Psoas muscle (tissue), 8 donors: ENCODE data around the gene TRIM71. TPM values are rescaled to one million over a fixed set of nuclear protein-coding genes. Genes with fewer than 3 reads are reported as not detected.

Source experiments
- ATAC-seq, 4 donors: fragments of 200-7000 bp; cut with Tn5 transposase; one replicate each; pipeline ENCODE4 v1.9.1; 2020; ENCODE audit warnings: moderate library complexity in 3 of 4, mild to moderate bottlenecking in 2 of 4
- DNase-seq, 2 donors: peaks; one replicate each; pipeline ENCODE4 v3.0.0-alpha.2; 2020
- H3K27ac ChIP-seq: fragments of 200-600 bp; one replicate; pipeline ENCODE4 v1.8.0; 2022
- H3K27me3 ChIP-seq, 3 donors: fragments of 200-600 bp in 1 of 3; one replicate each; pipeline versions ENCODE4 v1.6.1 to v1.8.0; 2013 to 2022; ENCODE audit warnings: low read length in 2 of 3, mild to moderate bottlenecking in 2 of 3, moderate library complexity in 1 of 3; ENCODE audit not compliant: insufficient read depth in 3 of 3
- H3K36me3 ChIP-seq, 2 donors: fragments of 200-600 bp in 1 of 2; one replicate each; pipeline versions ENCODE4 v1.6.1 to v1.8.0; 2013 to 2022; ENCODE audit warnings: low read depth in 1 of 2, mild to moderate bottlenecking in 1 of 2, moderate library complexity in 1 of 2; ENCODE audit not compliant: insufficient read depth in 1 of 2
- H3K4me1 ChIP-seq: fragments of 200-600 bp; one replicate; pipeline ENCODE4 v1.8.0; 2022
- H3K4me3 ChIP-seq: fragments of 200-600 bp; one replicate; pipeline ENCODE4 v1.8.0; 2022; ENCODE audit warnings: mild to moderate bottlenecking
- H3K9me3 ChIP-seq: fragments of 200-600 bp; one replicate; pipeline ENCODE4 v1.8.0; 2022
- CTCF ChIP-seq: fragments of 200-600 bp; IDR thresholded peaks from one replicate; pipeline ENCODE4 v1.8.0; 2022; ENCODE audit warnings: antibody characterized with exemption
- WGBS, 3 donors: extraction: QIAGEN DNeasy Blood & Tissue Kit; methylation state at CpG; one replicate each; pipeline versions ENCODE4 v1.1.6 to v1.1.7; 2013; 5-methylcytosine and 5-hydroxymethylcytosine counted together
- intact Hi-C, 2 donors: fragments of 100-400 bp; cut with DNase I; formaldehyde crosslinking; loops; one replicate each; pipeline versions ENCODE4 v1.11.0 to v1.14.2; 2022
- polyA plus RNA-seq, 3 donors: library from polyadenylated mRNA; stranded (reverse); fragments of 200-250 nt; gene quantifications; one replicate each; pipeline ENCODE4 v1.2.3, GENCODE V29; 2013
- total RNA-seq, 4 donors: library from RNA; stranded (reverse); fragmentation: NEBNext Ultra II Directional in 2 of 4; extraction: Animal tissue kit (Norgen Biotek cat#: 25700) in 2 of 4; gene quantifications; one replicate each; pipeline versions ENCODE4 v1.2.1 to v1.2.4, GENCODE V29; 2021 to 2023
- donor health status: healthy with polysubstance abuse.
- donor health status: DM: no; HTN: no; CAD: no; lungs with moderate emphysema.
- donor health status: Bipolar disorder and iron deficiency.
- donor health status: healthy.
- donor health status: DM: yes; HTN: yes; CAD: no.
- donor health status: DM: no; HTN: no; CAD: no.
- donor health status: DM: no; HTN: no; CAD: no.
- donor health status: DM: yes; HTN: yes; CAD: no.

The TRIM71 gene
- total and polyA plus RNA-seq, 7 donors, result 0.01 TPM; not detected in 6

GRCh38 chr3:32859604-32860237 is 41.9 kb downstream of the TRIM71 start:
- Histone ChIP-seq H3K36me3 (no peaks in the 10 kb centered on the region), H3K4me3 (no peak overlapping the region), H3K27me3 (no peaks in the 10 kb centered on the region), H3K9me3 (no peaks in the 10 kb centered on the region), H3K4me1 (no peaks in the 10 kb centered on the region), H3K27ac (no peak overlapping the region)
- no peak for TF ChIP-seq CTCF
- intact Hi-C loops, result no loop called here
- ATAC-seq (no peak), DNase-seq (no peak)
- 90 to 94% (median 94%) methylated on average over 4 of the region's 4 CpGs for WGBS, 3 donors

DNA sequence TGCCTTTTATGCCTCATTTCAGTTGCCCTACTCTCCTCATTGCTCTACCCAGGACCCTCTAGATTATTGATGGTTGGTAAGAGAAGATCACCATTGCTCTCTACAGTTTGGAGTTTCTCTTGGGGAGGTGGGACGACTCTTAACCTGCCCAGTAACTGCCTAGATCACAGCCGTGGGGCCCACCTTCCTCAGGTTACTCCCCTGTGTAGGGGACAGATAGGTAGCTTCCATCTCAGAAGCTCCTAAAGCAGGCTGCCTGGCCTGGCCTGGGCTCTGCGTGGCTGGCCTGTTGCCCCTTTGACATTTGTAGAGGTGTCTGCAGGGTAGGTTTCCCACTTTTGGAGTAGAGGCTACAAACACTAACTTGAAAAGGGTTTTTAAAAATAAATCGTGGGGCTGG is 42.7 kb downstream of the TRIM71 start:
- Histone ChIP-seq H3K27me3 (no peaks in the 10 kb centered on the region), H3K9me3 (no peaks in the 10 kb centered on the region), H3K27ac (no peak overlapping the region), H3K36me3 (no peaks in the 10 kb centered on the region), H3K4me3 (no peak overlapping the region), H3K4me1 (no peaks in the 10 kb centered on the region)
- 85 to 89% (median 88%) methylated on average over 4 of the region's 4 CpGs for WGBS, 3 donors
- DNase-seq (no peak), ATAC-seq (no peak)
- intact Hi-C loops, result no loop called here
- TF ChIP-seq CTCF, result no peak

- 56 to 64% (median 61%) methylated on average over 5 of the region's 5 CpGs for WGBS, 3 donors
- no peak for TF ChIP-seq CTCF
- H3K4me1 ChIP-seq, result no peaks in the 10 kb centered on the region
- intact Hi-C loops, result no loop called here
- no peak for ATAC-seq
- H3K27me3 ChIP-seq, result no peaks in the 10 kb centered on the region
- no peaks in the 10 kb centered on the region for H3K36me3 ChIP-seq
- H3K27ac ChIP-seq, result no peak overlapping the region
- DNase-seq, result no peak
- H3K9me3 ChIP-seq, result no peaks in the 10 kb centered on the region
- no peak overlapping the region for H3K4me3 ChIP-seq
Observed at GRCh38 chr3:32861681-32862080, 43.9 kb downstream of the TRIM71 start.

- ATAC-seq (no peak), DNase-seq (no peak)
- Histone ChIP-seq H3K4me1 (no peaks in the 10 kb centered on the region), H3K9me3 (no peaks in the 10 kb centered on the region), H3K27me3 (no peaks in the 10 kb centered on the region), H3K27ac (no peak overlapping the region), H3K36me3 (no peaks in the 10 kb centered on the region), H3K4me3 (no peak overlapping the region)
- TF ChIP-seq CTCF, result no peak
- 47 to 55% (median 52%) methylated on average over 11 of the region's 11 CpGs for WGBS, 3 donors
- intact Hi-C loops, result no loop called here
Observed at GRCh38 chr3:32862247-32862935, 44.6 kb downstream of the TRIM71 start.
